Bronchial epithelial cell (primary cell): ENCODE data around the gene ABCB11. TPM values are rescaled to one million over a fixed set of nuclear protein-coding genes. Genes with fewer than 3 reads are reported as not detected.

ENCODE experiments used
- DNase-seq: peaks from one replicate; pipeline ENCODE4 v3.0.0-alpha.2; 2010; ENCODE audit warnings: low read depth
- FAIRE-seq: peaks from 2 replicates; lab custom pipeline; 2011; peaks lifted over from hg19 to GRCh38; lab: Jason Lieb, UNC
- H3K27me3 ChIP-seq: 2 replicates; pipeline ENCODE4 v1.5.1; 2011; ENCODE audit warnings: low read length; ENCODE audit not compliant: control insufficient read depth, insufficient read depth
- H3K36me3 ChIP-seq: 2 replicates; pipeline ENCODE4 v1.5.1; 2011; ENCODE audit warnings: low read length; ENCODE audit not compliant: control insufficient read depth, insufficient read depth
- H3K4me3 ChIP-seq: 2 replicates; pipeline ENCODE4 v1.5.1; 2011; ENCODE audit warnings: mild to moderate bottlenecking, low read depth, low read length, control low read depth
- CTCF ChIP-seq: IDR thresholded peaks from 2 replicates; pipeline ENCODE4 v1.5.1; 2011; ENCODE audit warnings: mild to moderate bottlenecking, moderate library complexity, low read length, control low read depth, inconsistent platforms; ENCODE audit not compliant: insufficient read depth, severe bottlenecking
- total RNA-seq: library from RNA; depleted of rRNA; stranded (reverse); fragments of >200 nt; gene quantifications from 2 replicates; pipeline ENCODE4 v1.2.1, GENCODE V29; 2014

ABCB11 gene
- total RNA-seq, 1 donor from 2014 or later: 0.26 TPM

- Histone ChIP-seq H3K36me3 (no peaks in the 10 kb centered on the region), H3K4me3 (no peak overlapping the region), H3K27me3 (no peaks in the 10 kb centered on the region)
- TF ChIP-seq CTCF: no peak
- DNase-seq: peak; percentile 78
- FAIRE-seq: no peak
Measured at GRCh38 chr2:169047256-169048250, 16.4 kb upstream of the ABCB11 start.

- H3K4me3 ChIP-seq: no peak overlapping the region
- no peak for TF ChIP-seq CTCF
- H3K27me3 ChIP-seq: no peaks in the 10 kb centered on the region
- FAIRE-seq (peak; percentile 82), DNase-seq (peak; percentile 95)
- no peaks in the 10 kb centered on the region for H3K36me3 ChIP-seq
Measured at GRCh38 chr2:169046440-169047151, 15.5 kb upstream of the ABCB11 start.

GRCh38 chr2:169042856-169043255, 11.7 kb upstream of the ABCB11 start:
- H3K4me3 ChIP-seq: no peak overlapping the region
- TF ChIP-seq CTCF: no peak
- no peaks in the 10 kb centered on the region for H3K27me3 ChIP-seq
- DNase-seq: no peak
- FAIRE-seq: no peak
- H3K36me3 ChIP-seq: no peaks in the 10 kb centered on the region

- H3K27me3 ChIP-seq: no peaks in the 10 kb centered on the region
- H3K4me3 ChIP-seq: no peak overlapping the region
- no peak for FAIRE-seq
- TF ChIP-seq CTCF: no peak
- H3K36me3 ChIP-seq: no peaks in the 10 kb centered on the region
- DNase-seq: no peak
Measured at GRCh38 chr2:169041594-169041993, 10.5 kb upstream of the ABCB11 start.

- H3K36me3 ChIP-seq: no peaks in the 10 kb centered on the region
- no peak for DNase-seq
- H3K27me3 ChIP-seq: no peaks in the 10 kb centered on the region
- H3K4me3 ChIP-seq: no peak overlapping the region
- no peak for FAIRE-seq
- no peak for TF ChIP-seq CTCF
Measured at GRCh38 chr2:169039702-169040101, 8.6 kb upstream of the ABCB11 start.
